DND-41 (cell line): ENCODE data around the gene SEMA4C.

Experiments used
- ATAC-seq: fragments of 200-7000 bp; cut with Tn5 transposase; 3 replicates; pipeline ENCODE4 v1.9.1; 2021; ENCODE audit warnings: low read depth; ENCODE audit not compliant: insufficient read depth
- DNase-seq: peaks from one replicate; pipeline ENCODE4 v3.0.0-alpha.2; 2020
- H2AFZ ChIP-seq: 2 replicates; pipeline ENCODE4 v1.6.0; 2012; ENCODE audit warnings: low read depth, low read length
- H3K27ac ChIP-seq: 2 replicates; pipeline ENCODE4 v1.5.1; 2012; ENCODE audit warnings: low read length, inconsistent platforms
- H3K27me3 ChIP-seq: fragments of 200-600 bp; sonication (generic); 2 replicates; pipeline ENCODE4 v1.6.0; 2012; ENCODE audit warnings: low read length, mild to moderate bottlenecking, inconsistent platforms; ENCODE audit not compliant: insufficient read depth, poor library complexity
- H3K36me3 ChIP-seq: 2 replicates; pipeline ENCODE4 v1.5.1; 2012; ENCODE audit warnings: low read length, inconsistent platforms; ENCODE audit not compliant: insufficient read depth
- H3K4me1 ChIP-seq: 2 replicates; pipeline ENCODE4 v1.5.1; 2012; ENCODE audit warnings: mild to moderate bottlenecking, low read length; ENCODE audit not compliant: insufficient read depth
- H3K4me2 ChIP-seq: 2 replicates; pipeline ENCODE4 v1.6.0; 2012; ENCODE audit warnings: mild to moderate bottlenecking, moderate library complexity, low read length, inconsistent platforms; ENCODE audit not compliant: insufficient read depth
- H3K4me3 ChIP-seq, 2 experiments: fragments of 200-600 bp in 1 of 2; shearing (Covaris generic) in 1 of 2; 2 replicates each; pipeline ENCODE4 v1.5.1; 2012 to 2016; ENCODE audit warnings: inconsistent platforms in 2 of 2, low read length in 2 of 2, mild to moderate bottlenecking in 2 of 2, low read depth in 1 of 2, moderate library complexity in 1 of 2
- H3K79me2 ChIP-seq: 2 replicates; pipeline ENCODE4 v1.6.0; 2012; ENCODE audit warnings: low read length, inconsistent platforms; ENCODE audit not compliant: insufficient read depth
- H3K9ac ChIP-seq: 2 replicates; pipeline ENCODE4 v1.6.0; 2012; ENCODE audit warnings: low read depth, mild to moderate bottlenecking, inconsistent platforms, low read length, moderate library complexity
- H3K9me3 ChIP-seq: 2 replicates; pipeline ENCODE4 v1.5.1; 2012; ENCODE audit warnings: low read length, moderate library complexity, mild to moderate bottlenecking, inconsistent platforms; ENCODE audit not compliant: insufficient read depth, severe bottlenecking
- H4K20me1 ChIP-seq: 2 replicates; pipeline ENCODE4 v1.6.0; 2012; ENCODE audit warnings: low read length; ENCODE audit not compliant: insufficient read depth
- EZH2 ChIP-seq: IDR thresholded peaks from 3 replicates; pipeline ENCODE4 v1.6.1; 2012; ENCODE audit warnings: borderline replicate concordance, low read depth, mild to moderate bottlenecking, moderate library complexity, low read length, inconsistent platforms; ENCODE audit not compliant: severe bottlenecking
- TF ChIP-seq, protein P1 (sequence below): IDR thresholded peaks from 2 replicates; pipeline ENCODE4 v1.5.1; 2012; ENCODE audit warnings: borderline replicate concordance, low read length, moderate library complexity, mild to moderate bottlenecking; ENCODE audit not compliant: poor library complexity, severe bottlenecking; ENCODE audit errors: extremely low read depth

The SEMA4C gene

DNA sequence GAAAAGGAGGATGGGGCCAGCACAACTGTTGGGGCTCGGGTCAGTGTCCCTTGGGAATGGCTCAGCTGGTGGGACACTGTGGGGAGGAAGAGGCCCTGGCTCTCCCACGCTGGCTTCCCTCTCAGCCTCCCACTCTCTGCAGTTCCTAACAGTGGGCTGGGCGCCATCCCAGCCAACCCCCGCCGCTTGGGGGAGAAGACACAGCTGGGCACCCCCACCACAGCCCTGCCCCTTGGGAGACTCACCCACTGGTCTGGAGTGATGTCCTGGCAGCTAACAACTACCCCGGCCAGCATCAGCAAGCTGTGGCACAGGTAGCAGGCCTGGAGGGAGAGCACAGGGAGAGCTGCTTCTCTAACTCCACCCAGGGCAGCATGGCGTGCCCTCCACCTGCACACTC, 8.3 kb upstream of the SEMA4C start:
- Histone ChIP-seq H3K27ac (no peak overlapping the region), H4K20me1 (no peaks in the 10 kb centered on the region), H3K79me2 (no peaks in the 10 kb centered on the region), H3K9ac (no peak overlapping the region), H3K36me3 (no peaks in the 10 kb centered on the region), H3K4me3 (no peak overlapping the region), H3K4me2 (no peak overlapping the region), H3K9me3 (no peaks in the 10 kb centered on the region), H2AFZ (no peak overlapping the region), H3K27me3 (peaks cover 17% of the 10 kb centered on the region), H3K4me1 (no peaks in the 10 kb centered on the region)
- DNase-seq = no peak
- no peak for TF ChIP-seq EZH2
- TF ChIP-seq, protein P1, sequence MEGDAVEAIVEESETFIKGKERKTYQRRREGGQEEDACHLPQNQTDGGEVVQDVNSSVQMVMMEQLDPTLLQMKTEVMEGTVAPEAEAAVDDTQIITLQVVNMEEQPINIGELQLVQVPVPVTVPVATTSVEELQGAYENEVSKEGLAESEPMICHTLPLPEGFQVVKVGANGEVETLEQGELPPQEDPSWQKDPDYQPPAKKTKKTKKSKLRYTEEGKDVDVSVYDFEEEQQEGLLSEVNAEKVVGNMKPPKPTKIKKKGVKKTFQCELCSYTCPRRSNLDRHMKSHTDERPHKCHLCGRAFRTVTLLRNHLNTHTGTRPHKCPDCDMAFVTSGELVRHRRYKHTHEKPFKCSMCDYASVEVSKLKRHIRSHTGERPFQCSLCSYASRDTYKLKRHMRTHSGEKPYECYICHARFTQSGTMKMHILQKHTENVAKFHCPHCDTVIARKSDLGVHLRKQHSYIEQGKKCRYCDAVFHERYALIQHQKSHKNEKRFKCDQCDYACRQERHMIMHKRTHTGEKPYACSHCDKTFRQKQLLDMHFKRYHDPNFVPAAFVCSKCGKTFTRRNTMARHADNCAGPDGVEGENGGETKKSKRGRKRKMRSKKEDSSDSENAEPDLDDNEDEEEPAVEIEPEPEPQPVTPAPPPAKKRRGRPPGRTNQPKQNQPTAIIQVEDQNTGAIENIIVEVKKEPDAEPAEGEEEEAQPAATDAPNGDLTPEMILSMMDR = no peak
- no peak for ATAC-seq

DNA sequence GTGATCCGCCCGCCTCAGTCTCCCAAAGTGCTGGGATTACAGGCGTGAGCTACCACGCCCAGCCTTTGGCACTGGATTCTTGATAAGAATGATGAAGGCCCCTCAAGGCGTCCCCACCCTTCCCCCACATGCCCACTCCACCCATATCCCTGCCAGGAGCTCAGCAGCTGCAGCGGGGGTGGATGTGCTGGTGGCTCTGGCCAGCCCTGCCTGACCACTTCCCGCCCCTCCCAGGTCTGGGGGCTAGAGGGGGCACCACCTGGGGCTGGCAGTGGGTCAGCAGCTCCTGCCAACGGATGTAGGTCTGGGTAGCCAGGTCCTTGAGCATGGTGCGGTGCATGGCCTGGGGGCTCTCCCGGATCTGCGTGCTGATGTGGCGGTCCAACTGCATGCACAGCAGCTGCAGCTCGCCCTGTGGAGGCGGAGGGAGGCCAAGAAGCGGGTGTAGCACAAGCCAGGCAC, 7.8 kb upstream of the SEMA4C start:
- no peaks in the 10 kb centered on the region for H3K4me1 ChIP-seq
- ATAC-seq (no peak), DNase-seq (no peak)

GRCh38 chr2:96877042-96877451, 7.2 kb upstream of the SEMA4C start:
- H2AFZ ChIP-seq = no peak overlapping the region
- no peaks in the 10 kb centered on the region for H3K9me3 ChIP-seq
- no peaks in the 10 kb centered on the region for H4K20me1 ChIP-seq
- ATAC-seq (no peak), DNase-seq (no peak)
- no peak overlapping the region for H3K27ac ChIP-seq
- no peaks in the 10 kb centered on the region for H3K36me3 ChIP-seq
- no peak for TF ChIP-seq EZH2
- TF ChIP-seq, protein P1 = no peak
- no peak overlapping the region for H3K4me3 ChIP-seq
- H3K4me1 ChIP-seq = no peaks in the 10 kb centered on the region
- no peak overlapping the region for H3K9ac ChIP-seq
- H3K27me3 ChIP-seq = peaks cover 9% of the 10 kb centered on the region
- no peak overlapping the region for H3K4me2 ChIP-seq
- no peaks in the 10 kb centered on the region for H3K79me2 ChIP-seq

More for the DNA sequence above, 7.8 kb upstream of the SEMA4C start:
- TF ChIP-seq, protein P1 = no peak
- no peak for TF ChIP-seq EZH2
- Histone ChIP-seq H3K9ac (no peak overlapping the region), H3K4me3 (no peak overlapping the region), H3K4me2 (no peak overlapping the region), H3K36me3 (no peaks in the 10 kb centered on the region), H3K9me3 (no peaks in the 10 kb centered on the region), H3K27me3 (peaks cover 14% of the 10 kb centered on the region), H4K20me1 (no peaks in the 10 kb centered on the region), H3K79me2 (no peaks in the 10 kb centered on the region), H3K27ac (no peak overlapping the region), H2AFZ (no peak overlapping the region)
